HG03439 (cell line): ENCODE results near the gene PSMD11.

ENCODE experiments used
- ATAC-seq: cut with Tn5 transposase; IDR thresholded peaks from one replicate; pipeline ENCODE4 v1.9.1; 2021; ENCODE audit warnings: mild to moderate bottlenecking, moderate library complexity; ENCODE audit not compliant: unreplicated experiment

The PSMD11 gene

DNA sequence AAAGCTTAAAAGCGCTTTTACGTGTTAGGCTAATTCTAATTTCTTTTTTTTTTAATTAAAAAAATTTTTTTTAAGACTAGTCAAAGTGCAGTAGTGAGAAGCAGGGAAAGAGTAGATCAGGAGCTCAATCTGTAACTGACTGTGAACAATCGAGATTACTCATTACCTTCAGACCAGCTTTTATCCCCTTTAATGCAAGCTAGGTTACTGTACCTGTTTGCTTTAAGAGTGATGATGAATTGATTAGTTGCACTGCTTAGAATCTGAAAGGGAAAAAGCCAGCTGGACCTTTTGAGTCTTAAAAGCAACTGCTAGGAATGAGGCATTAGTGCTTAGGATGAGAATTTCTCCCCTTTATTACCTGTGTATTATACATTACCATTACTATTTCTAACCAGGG is 19.0 kb downstream of the PSMD11 start:
- ATAC-seq: no peak

DNA sequence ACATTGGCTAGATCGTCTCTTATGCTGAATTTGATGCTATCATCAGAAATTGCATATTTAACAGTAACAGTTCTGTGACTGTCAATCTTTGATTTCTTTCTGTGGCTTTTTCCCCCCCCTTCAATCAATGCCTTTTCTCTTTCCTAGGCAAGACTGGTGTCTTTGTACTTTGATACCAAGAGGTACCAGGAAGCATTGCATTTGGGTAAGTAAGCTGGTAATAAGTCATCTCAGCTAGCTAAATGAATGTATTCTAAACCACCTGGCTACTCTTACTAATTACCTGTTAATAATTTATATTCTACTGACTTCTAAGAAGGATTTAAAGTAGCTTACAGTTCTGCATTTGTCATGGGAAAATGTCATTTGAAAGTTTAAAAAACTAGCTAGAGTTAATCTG is 20.1 kb downstream of the PSMD11 start:
- ATAC-seq: no peak

DNA sequence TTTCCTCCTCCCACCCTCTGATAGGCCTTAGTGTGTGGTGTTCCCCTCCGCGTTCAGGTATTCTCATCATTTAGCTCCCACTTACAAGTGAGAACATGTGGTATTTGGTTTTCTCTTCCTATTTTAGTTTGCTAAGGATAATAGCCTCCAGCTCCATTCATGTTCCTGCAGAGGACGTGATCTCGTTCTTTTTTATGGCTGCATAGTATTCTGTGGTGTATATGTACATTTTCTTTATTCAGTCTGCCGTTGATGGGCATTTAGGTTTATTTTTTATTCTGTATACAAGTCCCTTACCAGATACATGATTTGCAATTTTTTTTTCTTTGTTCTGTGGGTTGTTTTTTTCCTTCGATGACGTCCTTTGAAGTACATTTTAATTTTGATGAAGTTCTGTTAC is 23.6 kb downstream of the PSMD11 start:
- ATAC-seq: no peak

GRCh38 chr17:32470405-32471167 is 26.3 kb downstream of the PSMD11 start:
- no peak for ATAC-seq

DNA sequence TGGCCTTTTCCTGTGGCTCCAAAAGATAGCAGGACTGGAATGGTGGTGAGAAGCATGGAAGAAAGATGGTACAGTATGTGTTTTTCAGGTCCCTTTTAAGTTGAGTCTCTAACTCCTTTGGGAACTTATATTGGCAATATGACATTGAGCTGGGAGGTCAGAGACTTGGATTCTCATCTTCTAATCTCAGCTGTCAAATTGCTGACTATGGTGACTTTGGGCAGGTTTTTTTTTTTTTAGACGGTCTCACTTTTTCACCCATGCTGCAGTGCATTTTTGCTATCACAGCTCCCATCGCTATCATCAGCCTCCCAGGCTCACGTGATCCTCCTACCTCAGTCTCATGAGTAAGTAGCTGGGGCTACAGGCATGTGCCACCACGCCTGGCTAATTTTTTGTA is 27.3 kb downstream of the PSMD11 start:
- no peak for ATAC-seq

DNA sequence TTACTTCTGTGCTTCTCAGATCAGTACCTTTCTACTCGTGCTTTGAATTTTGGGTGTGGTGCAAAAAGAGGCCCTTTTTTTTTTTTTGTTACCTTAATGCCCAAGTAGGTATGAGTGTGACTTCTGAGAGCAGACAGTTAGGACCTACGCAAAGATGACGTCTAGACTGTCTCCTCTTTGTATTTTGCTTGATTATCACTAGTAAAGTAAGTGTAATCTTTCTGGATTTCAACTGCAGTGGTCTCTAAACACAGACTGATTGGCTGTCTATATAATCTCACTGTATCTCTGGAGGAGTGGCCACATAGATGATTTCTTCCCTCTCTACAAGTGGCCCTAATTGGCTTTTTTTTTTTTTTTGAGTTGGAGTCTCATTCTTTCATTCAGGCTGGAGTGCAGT is 30.9 kb downstream of the PSMD11 start:
- no peak for ATAC-seq

GRCh38 chr17:32477220-32477619 is 32.9 kb downstream of the PSMD11 start:
- ATAC-seq: no peak

GRCh38 chr17:32479074-32479617 is 34.8 kb downstream of the PSMD11 start:
- ATAC-seq: no peak

DNA sequence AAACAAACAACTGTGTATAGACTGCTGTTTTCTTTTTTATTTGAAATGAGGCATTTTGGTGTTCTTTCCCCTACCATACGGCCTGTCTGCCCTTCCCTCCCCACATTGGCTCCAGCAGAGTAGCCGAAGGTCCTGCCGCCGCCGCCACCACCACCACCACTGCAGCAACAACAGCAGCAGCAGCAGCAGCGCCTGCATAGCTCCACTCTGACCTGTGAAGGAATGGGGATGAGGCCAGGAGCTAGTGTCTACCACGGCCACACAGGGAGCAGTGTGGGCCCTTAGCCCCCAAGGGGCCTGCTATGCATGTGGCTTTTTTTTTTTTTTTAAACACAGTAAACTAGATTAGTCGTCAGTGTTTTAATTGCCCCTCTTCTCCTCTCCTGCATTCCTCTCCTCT is 36.9 kb downstream of the PSMD11 start:
- no peak for ATAC-seq

GRCh38 chr17:32482568-32483320 is 38.4 kb downstream of the PSMD11 start:
- no peak for ATAC-seq

- no peak for ATAC-seq
These were observed 39.2 kb downstream of the PSMD11 start for GRCh38 chr17:32483451-32484019.

DNA sequence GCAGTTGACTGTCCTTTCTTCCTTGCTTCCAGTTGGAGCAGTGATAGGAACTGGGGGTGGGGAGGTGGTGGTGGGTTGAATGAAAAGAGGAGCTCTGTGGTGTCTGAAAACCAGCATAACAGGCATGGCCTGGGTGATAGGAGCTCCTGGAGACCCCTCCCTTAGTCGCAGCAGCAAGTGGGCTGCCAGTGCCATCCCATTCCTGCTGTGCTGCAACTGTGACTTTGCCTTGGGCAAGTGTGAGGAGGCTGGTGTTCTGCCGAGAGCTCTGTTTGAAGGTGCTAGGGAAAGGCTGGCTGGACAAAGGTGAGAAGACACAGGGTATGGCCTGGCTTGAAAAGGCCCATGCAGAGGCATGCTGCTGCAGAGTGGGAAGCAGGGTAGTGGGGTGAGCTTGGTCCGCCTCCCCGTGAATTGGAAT is 39.7 kb downstream of the PSMD11 start:
- ATAC-seq: no peak

DNA sequence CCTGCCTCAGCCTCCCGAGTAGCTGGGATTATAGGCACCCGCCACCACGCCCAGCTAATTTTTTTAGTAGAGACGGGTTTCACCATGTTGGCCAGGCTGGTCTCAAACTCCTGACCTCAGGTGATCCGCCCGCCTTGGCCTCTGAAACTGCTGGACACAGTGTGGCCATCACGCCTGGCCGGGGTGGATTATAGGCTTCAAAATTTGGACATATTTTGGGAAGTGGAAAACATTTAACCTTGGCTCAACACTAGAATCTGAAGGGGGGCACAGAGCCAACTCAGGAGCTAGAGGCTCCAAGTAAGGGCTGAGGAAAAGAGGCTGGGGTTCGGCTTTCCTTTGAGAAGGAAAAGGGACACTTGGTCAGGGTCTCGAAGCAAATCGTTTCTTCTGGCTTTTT is 40.3 kb downstream of the PSMD11 start:
- no peak for ATAC-seq

DNA sequence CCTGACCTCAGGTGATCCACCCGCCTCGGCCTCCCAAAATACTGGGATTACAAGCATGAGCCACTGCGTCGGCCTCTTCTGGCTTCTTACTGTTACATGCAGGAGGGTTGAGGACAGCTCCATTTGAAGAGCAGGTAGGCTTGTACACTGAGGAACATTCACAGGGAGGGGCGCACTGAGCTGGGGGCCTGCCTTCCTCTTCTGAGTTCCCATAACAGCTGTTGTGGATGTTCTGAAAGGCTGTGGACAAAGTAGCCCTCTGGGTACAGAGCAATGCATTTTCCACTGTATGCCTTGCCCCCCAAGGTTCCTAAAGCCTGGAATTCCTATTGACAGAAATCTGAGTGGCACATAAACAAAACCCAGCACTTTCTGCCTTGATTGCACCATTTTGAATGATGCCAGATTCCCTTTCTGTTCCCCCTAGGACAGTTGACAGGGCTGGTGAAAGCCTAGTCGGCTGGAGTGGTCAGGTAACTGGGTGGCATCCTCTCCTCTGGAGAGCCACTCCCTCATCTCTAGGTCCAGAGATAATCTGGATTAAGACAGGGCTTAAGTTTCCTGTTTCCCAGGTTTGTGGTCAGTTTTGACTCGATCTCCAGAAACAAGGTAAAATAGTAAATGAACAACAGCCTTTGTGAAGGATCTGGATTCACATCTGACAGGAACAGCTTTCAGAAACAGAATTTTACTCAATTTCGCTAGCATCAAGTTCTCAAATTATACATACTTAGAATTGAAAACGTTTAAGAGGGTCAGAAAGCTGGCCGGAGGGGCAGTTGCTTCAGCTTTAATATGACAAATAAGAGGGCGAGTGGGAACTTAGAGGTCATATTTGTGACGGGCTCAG is 41.2 kb downstream of the PSMD11 start:
- no peak for ATAC-seq

- ATAC-seq: no peak
These were observed 41.9 kb downstream of the PSMD11 start for GRCh38 chr17:32486111-32486700.

DNA sequence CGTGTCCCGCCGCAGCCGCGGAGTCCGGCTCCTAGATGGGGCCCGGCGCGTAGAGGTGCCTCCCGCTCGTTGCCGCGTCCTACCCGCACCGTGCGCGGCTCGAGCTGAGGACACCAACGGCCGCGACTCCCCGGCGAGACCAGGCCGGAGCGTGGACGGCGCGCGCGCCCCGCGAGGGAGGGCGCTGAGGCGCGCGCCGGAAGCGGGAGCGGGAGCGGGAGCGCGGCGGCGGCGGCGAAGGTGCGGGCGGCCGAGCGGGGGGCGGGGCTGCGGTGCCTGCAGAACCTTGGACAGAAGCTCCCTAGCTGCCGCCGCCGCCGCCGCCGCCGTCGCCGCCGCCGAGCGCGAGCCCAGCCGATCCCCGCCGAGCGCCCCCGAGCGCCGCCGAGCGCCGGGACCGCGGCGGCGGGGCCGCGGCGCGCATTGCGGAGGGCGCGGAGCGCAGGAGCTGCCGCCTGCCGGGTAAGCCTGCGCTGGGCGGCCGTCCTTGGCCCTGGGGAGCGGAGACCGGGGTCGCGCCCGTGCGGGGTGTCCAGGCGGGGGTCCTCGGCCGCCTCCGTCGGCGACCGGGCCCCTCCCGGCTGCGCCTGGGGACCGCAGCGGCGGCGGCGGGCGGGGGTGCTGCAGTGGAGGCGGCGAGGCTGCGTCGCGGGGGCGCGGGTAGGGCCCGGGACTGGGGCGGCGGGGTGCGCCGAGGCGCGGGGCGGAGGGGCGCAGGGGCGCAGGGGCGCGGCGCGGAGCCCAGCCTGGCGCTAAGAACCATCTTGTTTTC is 42.6 kb downstream of the PSMD11 start, which contains the start of gene CDK5R1:
Gene CDK5R1, plus strand, starts transcription at position 293 of the 772 bp plus-strand sequence. CDS start 628 bp downstream, outside the sequence.
- no peak for ATAC-seq

DNA sequence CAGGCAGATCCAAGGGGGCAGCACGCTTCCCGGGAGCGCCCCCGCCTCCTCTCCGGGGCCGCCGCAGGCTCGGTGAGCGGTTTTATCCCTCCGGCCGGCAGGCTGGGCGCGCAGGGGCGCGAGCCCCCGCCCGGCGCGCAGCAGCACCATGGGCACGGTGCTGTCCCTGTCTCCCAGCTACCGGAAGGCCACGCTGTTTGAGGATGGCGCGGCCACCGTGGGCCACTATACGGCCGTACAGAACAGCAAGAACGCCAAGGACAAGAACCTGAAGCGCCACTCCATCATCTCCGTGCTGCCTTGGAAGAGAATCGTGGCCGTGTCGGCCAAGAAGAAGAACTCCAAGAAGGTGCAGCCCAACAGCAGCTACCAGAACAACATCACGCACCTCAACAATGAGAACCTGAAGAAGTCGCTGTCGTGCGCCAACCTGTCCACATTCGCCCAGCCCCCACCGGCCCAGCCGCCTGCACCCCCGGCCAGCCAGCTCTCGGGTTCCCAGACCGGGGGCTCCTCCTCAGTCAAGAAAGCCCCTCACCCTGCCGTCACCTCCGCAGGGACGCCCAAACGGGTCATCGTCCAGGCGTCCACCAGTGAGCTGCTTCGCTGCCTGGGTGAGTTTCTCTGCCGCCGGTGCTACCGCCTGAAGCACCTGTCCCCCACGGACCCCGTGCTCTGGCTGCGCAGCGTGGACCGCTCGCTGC is 43.3 kb downstream of the PSMD11 start:
- ATAC-seq: no peak

- ATAC-seq: no peak
These were observed 43.9 kb downstream of the PSMD11 start for GRCh38 chr17:32488177-32488542.

DNA sequence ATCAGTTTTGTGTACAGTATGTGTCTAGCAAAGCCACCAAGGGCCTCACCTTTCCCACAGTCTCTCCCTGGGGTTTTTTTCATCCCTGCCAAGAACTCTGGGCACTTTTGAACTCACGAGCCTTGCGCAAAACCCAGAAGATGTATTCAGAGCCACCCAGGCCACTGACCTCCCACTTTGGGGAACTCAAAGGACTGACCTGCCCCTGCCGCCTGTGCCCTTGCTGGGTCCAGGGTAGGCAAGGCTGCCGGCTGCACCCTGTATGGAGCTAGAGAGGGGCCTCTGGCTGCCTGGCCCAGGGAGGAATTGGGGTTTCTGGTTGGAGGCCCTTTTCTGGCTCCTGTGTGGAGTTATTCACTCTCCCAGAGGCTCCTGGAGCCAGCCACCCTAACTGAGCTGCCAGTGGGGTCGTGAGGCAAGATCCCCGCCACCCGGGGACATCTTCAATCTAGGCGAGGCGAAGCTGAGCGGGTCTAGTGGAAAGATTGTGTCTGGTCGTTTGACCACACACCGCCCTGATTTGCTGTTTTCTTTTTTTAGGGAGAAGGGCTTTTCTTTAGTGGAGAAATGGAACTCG is 44.4 kb downstream of the PSMD11 start:
- ATAC-seq: no peak
